ENCODE results near the gene SPAG17. TPM values are rescaled to one million over a fixed set of nuclear protein-coding genes. Genes with fewer than 3 reads are reported as not detected.

SPAG17 gene
- total and polyA plus RNA-seq, 2 experiments from 2014 or later, result 0.36 to 1.7 TPM

DNA sequence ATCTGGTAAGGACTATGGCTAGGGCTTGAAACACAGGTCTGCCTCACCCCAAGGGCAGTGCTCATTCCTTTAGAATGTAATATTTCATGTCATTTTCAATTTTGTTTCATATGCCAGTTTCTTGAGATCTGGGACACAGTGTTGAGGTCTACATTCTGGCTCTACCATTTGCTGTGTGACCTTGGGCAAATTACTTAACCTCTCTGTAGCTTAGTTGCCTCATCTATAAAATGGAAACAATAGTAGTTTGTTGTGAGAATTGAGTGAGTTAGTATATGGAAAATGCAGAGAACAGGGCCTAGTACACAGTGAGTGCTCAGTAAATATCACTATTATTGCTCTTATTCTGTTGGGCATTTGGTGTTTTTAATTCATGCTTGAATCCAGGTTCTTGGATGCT is 171.1 kb downstream of the SPAG17 start:
- no peaks in the 10 kb centered on the region for H3K27me3 ChIP-seq
- H3K79me2 ChIP-seq, result no peaks in the 10 kb centered on the region
- H3K4me1 ChIP-seq (ENCODE audit: insufficient read depth), result no peaks in the 10 kb centered on the region
- H3K27ac ChIP-seq, result no peak overlapping the region
- DNase-seq (ENCODE audit: low spot score), result no peak
- H3K36me3 ChIP-seq (replicated peaks; ENCODE audit: insufficient read depth, low read depth), result no peaks in the 10 kb centered on the region
- no peak overlapping the region for H2AFZ ChIP-seq
- H3K9me2 ChIP-seq (replicated peaks; ENCODE audit: insufficient read depth), result no peaks in the 10 kb centered on the region
- no peak overlapping the region for H3K4me2 ChIP-seq
- H3K9me3 ChIP-seq (ENCODE audit: low read depth), result no peaks in the 10 kb centered on the region
- no peaks in the 10 kb centered on the region for H4K20me1 ChIP-seq (ENCODE audit: insufficient read depth, poor library complexity, severe bottlenecking)
- no peak overlapping the region for H3K4me3 ChIP-seq
- TF ChIP-seq, protein P1, sequence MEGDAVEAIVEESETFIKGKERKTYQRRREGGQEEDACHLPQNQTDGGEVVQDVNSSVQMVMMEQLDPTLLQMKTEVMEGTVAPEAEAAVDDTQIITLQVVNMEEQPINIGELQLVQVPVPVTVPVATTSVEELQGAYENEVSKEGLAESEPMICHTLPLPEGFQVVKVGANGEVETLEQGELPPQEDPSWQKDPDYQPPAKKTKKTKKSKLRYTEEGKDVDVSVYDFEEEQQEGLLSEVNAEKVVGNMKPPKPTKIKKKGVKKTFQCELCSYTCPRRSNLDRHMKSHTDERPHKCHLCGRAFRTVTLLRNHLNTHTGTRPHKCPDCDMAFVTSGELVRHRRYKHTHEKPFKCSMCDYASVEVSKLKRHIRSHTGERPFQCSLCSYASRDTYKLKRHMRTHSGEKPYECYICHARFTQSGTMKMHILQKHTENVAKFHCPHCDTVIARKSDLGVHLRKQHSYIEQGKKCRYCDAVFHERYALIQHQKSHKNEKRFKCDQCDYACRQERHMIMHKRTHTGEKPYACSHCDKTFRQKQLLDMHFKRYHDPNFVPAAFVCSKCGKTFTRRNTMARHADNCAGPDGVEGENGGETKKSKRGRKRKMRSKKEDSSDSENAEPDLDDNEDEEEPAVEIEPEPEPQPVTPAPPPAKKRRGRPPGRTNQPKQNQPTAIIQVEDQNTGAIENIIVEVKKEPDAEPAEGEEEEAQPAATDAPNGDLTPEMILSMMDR (IDR thresholded peaks at IDR 0.05; ENCODE audit: poor library complexity), result no peak
- TF ChIP-seq EZH2 (IDR thresholded peaks at IDR 0.05; ENCODE audit: borderline replicate concordance), result no peak
- no peak for TF ChIP-seq EZH2phosphoT487 (IDR thresholded peaks at IDR 0.05; ENCODE audit: low read depth, severe bottlenecking, unreplicated experiment)

DNA sequence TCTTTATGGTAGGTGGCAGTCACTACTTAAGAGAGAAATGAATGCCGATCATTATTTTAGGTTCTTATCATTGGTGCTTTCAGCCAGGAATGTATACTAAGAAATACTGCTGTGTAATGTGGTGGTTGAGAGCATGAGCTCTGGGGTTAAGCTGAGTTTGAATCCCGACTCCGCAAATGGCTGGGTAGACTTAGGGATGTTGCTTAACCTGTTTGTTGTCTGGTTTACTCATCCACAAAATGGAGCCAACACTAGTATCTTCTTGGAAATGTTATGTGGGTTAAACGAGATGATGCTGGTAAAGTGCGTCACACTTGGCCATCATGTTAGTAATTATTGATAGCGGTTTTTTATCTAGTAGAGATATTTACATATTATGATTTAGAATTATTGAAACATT is 171.7 kb downstream of the SPAG17 start:
- Histone ChIP-seq H2AFZ (no peak overlapping the region), H3K27me3 (no peaks in the 10 kb centered on the region), H3K4me2 (no peak overlapping the region), H3K4me1 (ENCODE audit: insufficient read depth) (no peaks in the 10 kb centered on the region), H3K36me3 (replicated peaks; ENCODE audit: insufficient read depth, low read depth) (no peaks in the 10 kb centered on the region), H3K9me3 (ENCODE audit: low read depth) (no peaks in the 10 kb centered on the region), H3K9me2 (replicated peaks; ENCODE audit: insufficient read depth) (no peaks in the 10 kb centered on the region), H4K20me1 (ENCODE audit: insufficient read depth, poor library complexity, severe bottlenecking) (no peaks in the 10 kb centered on the region), H3K4me3 (no peak overlapping the region), H3K79me2 (no peaks in the 10 kb centered on the region), H3K27ac (no peak overlapping the region)
- DNase-seq (ENCODE audit: low spot score), result no peak
- TF ChIP-seq EZH2 (IDR thresholded peaks at IDR 0.05; ENCODE audit: borderline replicate concordance) (no peak), EZH2phosphoT487 (IDR thresholded peaks at IDR 0.05; ENCODE audit: low read depth, severe bottlenecking, unreplicated experiment) (no peak)
- TF ChIP-seq, protein P1 (IDR thresholded peaks at IDR 0.05; ENCODE audit: poor library complexity), result no peak
- WGBS (ENCODE audit: low lambda C conversion rate, missing lambda C conversion rate), result 93% methylated on average over 6 of the region's 6 CpGs

DNA sequence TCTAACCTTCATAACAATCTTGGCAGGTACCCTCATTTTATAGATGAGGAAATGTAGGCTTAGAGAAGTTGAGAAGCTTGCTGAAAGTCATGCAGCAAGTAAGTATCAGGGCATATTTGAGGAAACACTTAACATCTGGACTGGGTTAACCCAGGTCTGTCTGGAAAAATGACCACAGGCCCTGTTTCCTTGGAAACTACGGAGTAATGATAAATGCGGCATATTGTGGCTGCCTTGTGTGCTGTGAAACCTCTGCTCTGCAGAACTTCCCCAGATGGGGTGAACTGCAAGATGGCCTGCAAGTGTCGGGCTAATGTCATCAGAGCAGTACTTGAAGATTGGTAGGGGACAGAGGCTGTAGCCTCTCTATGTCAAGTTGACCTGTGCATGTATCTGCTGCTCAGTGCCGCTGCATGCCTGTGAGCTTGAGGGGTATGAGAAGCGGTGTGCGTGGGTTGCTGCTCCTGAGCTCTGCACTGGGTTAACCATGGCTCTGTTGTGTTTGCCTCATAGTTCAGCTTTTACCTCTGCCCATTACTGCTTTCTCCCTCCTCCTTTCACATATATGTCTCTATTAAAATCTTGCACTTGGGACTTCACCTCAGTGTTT is 172.4 kb downstream of the SPAG17 start:
- Histone ChIP-seq H2AFZ (no peak overlapping the region), H3K27ac (no peak overlapping the region), H3K36me3 (replicated peaks; ENCODE audit: insufficient read depth, low read depth) (no peaks in the 10 kb centered on the region), H3K9me2 (replicated peaks; ENCODE audit: insufficient read depth) (no peaks in the 10 kb centered on the region), H3K4me2 (no peak overlapping the region), H3K4me3 (no peak overlapping the region), H3K27me3 (no peaks in the 10 kb centered on the region), H3K4me1 (ENCODE audit: insufficient read depth) (no peaks in the 10 kb centered on the region), H4K20me1 (ENCODE audit: insufficient read depth, poor library complexity, severe bottlenecking) (no peaks in the 10 kb centered on the region), H3K9me3 (ENCODE audit: low read depth) (no peaks in the 10 kb centered on the region), H3K79me2 (no peaks in the 10 kb centered on the region)
- WGBS (ENCODE audit: low lambda C conversion rate, missing lambda C conversion rate), result 67% methylated on average over 6 of the region's 6 CpGs
- DNase-seq (ENCODE audit: low spot score), result no peak
- TF ChIP-seq EZH2phosphoT487 (IDR thresholded peaks at IDR 0.05; ENCODE audit: low read depth, severe bottlenecking, unreplicated experiment) (no peak), EZH2 (IDR thresholded peaks at IDR 0.05; ENCODE audit: borderline replicate concordance) (no peak)
- TF ChIP-seq, protein P1 (IDR thresholded peaks at IDR 0.05; ENCODE audit: poor library complexity), result no peak

Measured in hepatocyte (in vitro differentiated cells).